Erythroblast (primary cell): Measurements from ENCODE around the gene HRAS.

Source experiments
- DNase-seq, 2 experiments: peaks; one replicate each; lab custom pipeline; 2025; lab: John Stamatoyannopoulos, UW
- GATA1 ChIP-seq: IDR thresholded peaks from 2 replicates; pipeline ENCODE4 v1.6.1; 2011; ENCODE audit warnings: low read depth, mild to moderate bottlenecking, control low read depth, low read length, moderate library complexity
- POLR2A ChIP-seq: IDR thresholded peaks from 2 replicates; pipeline ENCODE4 v1.6.1; 2011; ENCODE audit warnings: mild to moderate bottlenecking, low read length

The HRAS gene

GRCh38 chr11:507727-508515 lies 27.5 kb downstream of the HRAS start:
- DNase-seq: no peak
- TF ChIP-seq GATA1 (no peak), POLR2A (no peak)

- TF ChIP-seq POLR2A (no peak), GATA1 (no peak)
- DNase-seq: peak; percentile 97 to 99
These were observed 28.2 kb downstream of the HRAS start, which contains the start of gene RNH1 for GRCh38 chr11:506995-507726. RNH1 (minus strand) TSS chr11:507242; CDS start chr11:502162, 5,080 bp downstream.

GRCh38 chr11:506238-506994 lies 29.0 kb downstream of the HRAS start:
- DNase-seq: peak; percentile 99
- TF ChIP-seq POLR2A (peak; percentile 85), GATA1 (no peak)

GRCh38 chr11:504994-505344 lies 30.4 kb downstream of the HRAS start:
- DNase-seq: no peak
- no peak for TF ChIP-seq GATA1
- TF ChIP-seq POLR2A: no peak

GRCh38 chr11:504053-504993 lies 31.1 kb downstream of the HRAS start:
- peak; percentile 87 to 91 for DNase-seq
- peak; percentile 41 for TF ChIP-seq POLR2A
- TF ChIP-seq GATA1: no peak

- peak; percentile 74 to 82 for DNase-seq
- TF ChIP-seq POLR2A: peak; percentile 75
- no peak for TF ChIP-seq GATA1
These were observed 32.0 kb downstream of the HRAS start for GRCh38 chr11:503179-503981.

GRCh38 chr11:502288-503178 lies 32.8 kb downstream of the HRAS start:
- TF ChIP-seq GATA1: no peak
- no peak for TF ChIP-seq POLR2A
- DNase-seq: no peak

GRCh38 chr11:501683-502287 lies 33.6 kb downstream of the HRAS start:
- no peak for DNase-seq
- TF ChIP-seq GATA1: no peak
- no peak for TF ChIP-seq POLR2A

GRCh38 chr11:501001-501682 lies 34.2 kb downstream of the HRAS start:
- DNase-seq: no peak
- TF ChIP-seq POLR2A (no peak), GATA1 (no peak)

- TF ChIP-seq POLR2A (no peak), GATA1 (no peak)
- no peak for DNase-seq
These were observed 35.9 kb downstream of the HRAS start for GRCh38 chr11:499201-500076.
